IMR-90 (cell line): ENCODE measurements around the gene APOBEC3H. TPM values are rescaled to one million over a fixed set of nuclear protein-coding genes. Genes with fewer than 3 reads are reported as not detected.
"Not testable (repeated sequence)": the region's sequence is repeated elsewhere in the genome, so short reads cannot be mapped to it uniquely, and the experiment has no call there.

Source experiments
- ATAC-seq: fragments of 200-7000 bp; cut with Tn5 transposase; 2 replicates; pipeline ENCODE4 v1.9.1; 2020; ENCODE audit warnings: low read depth, mild to moderate bottlenecking, moderate library complexity
- BruUV-seq: library from RNA; stranded (reverse); fragments of 400-500 nt; replicated peaks from 2 replicates; lab custom pipeline; 2021; lab: Mats Ljungman, UMichigan
- CTCF ChIA-PET: fragments of 300-600 bp; formaldehyde crosslinking; extraction: SDS; loops from one replicate; lab custom pipeline; 2021; ENCODE audit warnings: antibody characterized with exemption; lab: Yijun Ruan, JAX
- POLR2A ChIA-PET: fragments of 300-600 bp; sonication (Branson Sonifier 250); formaldehyde crosslinking; loops from one replicate; lab custom pipeline; 2022; ENCODE audit warnings: antibody characterized with exemption; ENCODE audit not compliant: unreplicated experiment; lab: Charles Lee
- DNase-seq: peaks from one replicate; pipeline ENCODE4 v3.0.0; 2013
- H2AFZ ChIP-seq: replicated peaks from 2 replicates; pipeline ENCODE3; 2013; ENCODE audit warnings: low read length, mild to moderate bottlenecking; ENCODE audit not compliant: poor library complexity
- H2AK5ac ChIP-seq: 2 replicates; pipeline ENCODE4 v1.6.1; 2013; ENCODE audit warnings: low read depth, low read length, inconsistent platforms
- H2AK9ac ChIP-seq: replicated peaks from 2 replicates; pipeline ENCODE3; 2013; ENCODE audit warnings: mild to moderate bottlenecking, low read depth, low read length, moderate library complexity; ENCODE audit not compliant: poor library complexity
- H2BK120ac ChIP-seq: 2 replicates; pipeline ENCODE4 v1.6.1; 2013; ENCODE audit warnings: low read depth, low read length, inconsistent platforms
- H2BK15ac ChIP-seq: 3 replicates; pipeline ENCODE4 v1.6.1; 2013; ENCODE audit warnings: low read depth, low read length, inconsistent platforms
- H2BK20ac ChIP-seq: 2 replicates; pipeline ENCODE4 v1.6.1; 2013; ENCODE audit warnings: low read depth, mild to moderate bottlenecking, inconsistent platforms, low read length, moderate library complexity
- H2BK5ac ChIP-seq: 2 replicates; pipeline ENCODE4 v1.6.1; 2013; ENCODE audit warnings: mild to moderate bottlenecking, low read depth, low read length, inconsistent platforms; ENCODE audit not compliant: poor library complexity, severe bottlenecking
- H3K14ac ChIP-seq: replicated peaks from 2 replicates; pipeline ENCODE4 v1.6.1; 2013; ENCODE audit warnings: low read depth, low read length, inconsistent platforms
- H3K18ac ChIP-seq: 2 replicates; pipeline ENCODE4 v1.6.1; 2013; ENCODE audit warnings: low read depth, low read length, control low read depth
- H3K23ac ChIP-seq: 2 replicates; pipeline ENCODE4 v1.6.1; 2013; ENCODE audit warnings: low read depth, low read length, inconsistent platforms
- H3K27ac ChIP-seq: 2 replicates; pipeline ENCODE4 v1.5.1; 2013; ENCODE audit warnings: mild to moderate bottlenecking, control low read depth, low read length; ENCODE audit not compliant: insufficient read depth
- H3K27me3 ChIP-seq: 2 replicates; pipeline ENCODE4 v1.6.1; 2013; ENCODE audit warnings: low read length; ENCODE audit not compliant: control insufficient read depth, insufficient read depth
- H3K36me3 ChIP-seq: 2 replicates; pipeline ENCODE4 v1.6.1; 2013; ENCODE audit warnings: low read length, mixed read lengths; ENCODE audit not compliant: control insufficient read depth, insufficient read depth
- H3K4ac ChIP-seq: 2 replicates; pipeline ENCODE4 v1.6.1; 2013; ENCODE audit warnings: low read depth, low read length, inconsistent platforms
- H3K4me1 ChIP-seq: 2 replicates; pipeline ENCODE4 v1.6.1; 2013; ENCODE audit warnings: low read length, mixed read lengths; ENCODE audit not compliant: control insufficient read depth, insufficient read depth
- H3K4me2 ChIP-seq: 2 replicates; pipeline ENCODE4 v1.6.1; 2013; ENCODE audit warnings: low read depth, mild to moderate bottlenecking, control low read depth, low read length, moderate library complexity
- H3K4me3 ChIP-seq: 2 replicates; pipeline ENCODE4 v1.5.1; 2013; ENCODE audit warnings: low read depth, mild to moderate bottlenecking, control low read depth, low read length, moderate library complexity; ENCODE audit not compliant: insufficient read depth
- H3K56ac ChIP-seq: 2 replicates; pipeline ENCODE4 v1.6.1; 2013; ENCODE audit warnings: low read length, inconsistent platforms; ENCODE audit not compliant: insufficient read depth; ENCODE audit errors: extremely low read depth
- H3K79me1 ChIP-seq, 2 experiments: 2 replicates each; pipeline ENCODE4 v1.6.1; 2013; ENCODE audit warnings: low read length in 2 of 2, inconsistent platforms in 1 of 2, low read depth in 1 of 2
- H3K9ac ChIP-seq: 2 replicates; pipeline ENCODE4 v1.6.1; 2013; ENCODE audit warnings: low read depth, low read length, control low read depth
- H3K9me1 ChIP-seq: 2 replicates; pipeline ENCODE4 v1.6.1; 2013; ENCODE audit warnings: low read length, inconsistent platforms; ENCODE audit not compliant: insufficient read depth
- H3K9me3 ChIP-seq: 2 replicates; pipeline ENCODE4 v1.6.1; 2013; ENCODE audit warnings: low read length; ENCODE audit not compliant: control insufficient read depth, insufficient read depth
- H4K20me1 ChIP-seq: 2 replicates; pipeline ENCODE4 v1.6.1; 2013; ENCODE audit warnings: low read length, inconsistent platforms; ENCODE audit not compliant: insufficient read depth
- H4K5ac ChIP-seq: 2 replicates; pipeline ENCODE4 v1.6.1; 2013; ENCODE audit warnings: mild to moderate bottlenecking, low read depth, low read length, control low read depth
- H4K8ac ChIP-seq, 2 experiments: 2 replicates each; pipeline ENCODE4 v1.6.1; 2013; ENCODE audit warnings: low read depth in 2 of 2, low read length in 2 of 2, control low read depth in 1 of 2, inconsistent platforms in 1 of 2
- H4K91ac ChIP-seq: 2 replicates; pipeline ENCODE4 v1.6.1; 2013; ENCODE audit warnings: low read depth, low read length, inconsistent platforms; ENCODE audit not compliant: insufficient read depth
- BHLHE40 ChIP-seq: fragments of 150-350 bp; IDR thresholded peaks from 2 replicates; pipeline ENCODE4 v1.6.1; 2016; ENCODE audit warnings: mild to moderate bottlenecking, low read depth, low read length
- USF2 ChIP-seq: fragments of 150-350 bp; IDR thresholded peaks from 2 replicates; pipeline ENCODE4 v1.6.1; 2017; ENCODE audit warnings: mild to moderate bottlenecking, antibody characterized with exemption, low read length, low read depth
- WGBS, 2 experiments: methylation state at CpG; one replicate each; pipeline versions ENCODE4 v1.1.5 to v1.1.7; 2013; ENCODE audit warnings: missing lambda C conversion rate in 2 of 2; ENCODE audit not compliant: insufficient read length in 1 of 2; ENCODE audit errors: extremely low coverage in 2 of 2; 5-methylcytosine and 5-hydroxymethylcytosine counted together
- dilution Hi-C: fragments of 300-500 bp; cut with HindIII; formaldehyde crosslinking; loops from one replicate; pipeline ENCODE4 v1.14.3; 2018; ENCODE audit warnings: low sequenced_read_pairs; ENCODE audit not compliant: unreplicated experiment
- in situ Hi-C: fragments of 300-500 bp; cut with MboI; formaldehyde crosslinking; loops from 3 replicates; pipeline ENCODE4 v1.14.3; 2019; ENCODE audit warnings: low sequenced_read_pairs, inconsistent platforms, mixed read lengths
- intact Hi-C: fragments of 100-400 bp; cut with micrococcal nuclease; formaldehyde crosslinking; loops from 2 replicates; pipeline ENCODE4 v1.10.0; 2022
- polyA plus RNA-seq, 3 experiments: library from polyadenylated mRNA; depleted of rRNA; stranded (reverse); fragments of >200 nt; gene quantifications; 2 replicates each; pipeline ENCODE4 v1.2.3, GENCODE V29; 2012; ENCODE audit warnings: low replicate concordance in 1 of 3
- total RNA-seq: library from RNA; depleted of rRNA; stranded (reverse); fragments of >200 nt; gene quantifications from 2 replicates; pipeline ENCODE4 v1.2.3, GENCODE V29; 2012

The APOBEC3H gene
- total and polyA plus RNA-seq, 2 of the 4 experiments (the other 2 are of a cell fraction): 0.18 TPM; not detected in 1

GRCh38 chr22:39097098-39098020 is at the start of gene APOBEC3H (continued):
- no peak for TF ChIP-seq BHLHE40
- TF ChIP-seq USF2: no peak

GRCh38 chr22:39049486-39049885 is 47.6 kb upstream of the APOBEC3H start:
- intact Hi-C loops, in situ Hi-C loops, CTCF ChIA-PET: not testable (repeated sequence)

GRCh38 chr22:39051844-39052495 is 45.1 kb upstream of the APOBEC3H start:
- H3K56ac ChIP-seq, H3K36me3 ChIP-seq, H3K79me1 ChIP-seq, H2BK5ac ChIP-seq, CTCF ChIA-PET, H2AK5ac ChIP-seq, H3K27ac ChIP-seq, H4K5ac ChIP-seq, H4K91ac ChIP-seq, H2BK120ac ChIP-seq, in situ Hi-C loops, POLR2A ChIA-PET, H3K4ac ChIP-seq, H3K9me1 ChIP-seq, H3K14ac ChIP-seq, H2AFZ ChIP-seq, H3K23ac ChIP-seq, BruUV-seq, H2BK20ac ChIP-seq, H2AK9ac ChIP-seq, DNase-seq, intact Hi-C loops, H3K18ac ChIP-seq, H4K20me1 ChIP-seq, H3K4me3 ChIP-seq, H3K9me3 ChIP-seq, H4K8ac ChIP-seq, H2BK15ac ChIP-seq, dilution Hi-C loops, H3K4me1 ChIP-seq, H3K9ac ChIP-seq, H3K27me3 ChIP-seq, H3K4me2 ChIP-seq, ATAC-seq: not testable (repeated sequence)
- WGBS, 2 experiments: no CpG with 5 or more reads among the region's 18 CpGs

More at GRCh38 chr22:39049486-39049885, 47.6 kb upstream of the APOBEC3H start:
- H3K9me1 ChIP-seq, H4K5ac ChIP-seq, H2BK20ac ChIP-seq, H2BK15ac ChIP-seq, H3K56ac ChIP-seq, H3K4me1 ChIP-seq, H2BK120ac ChIP-seq, H3K9me3 ChIP-seq, H3K36me3 ChIP-seq, H2BK5ac ChIP-seq, H4K8ac ChIP-seq, POLR2A ChIA-PET, DNase-seq, H3K9ac ChIP-seq, dilution Hi-C loops, H2AK9ac ChIP-seq, H3K14ac ChIP-seq, H3K18ac ChIP-seq, H2AK5ac ChIP-seq, H4K91ac ChIP-seq, H4K20me1 ChIP-seq, H3K4ac ChIP-seq, H3K23ac ChIP-seq, H3K27ac ChIP-seq, BruUV-seq, H3K79me1 ChIP-seq, H3K27me3 ChIP-seq, ATAC-seq, H3K4me3 ChIP-seq, H2AFZ ChIP-seq, H3K4me2 ChIP-seq: not testable (repeated sequence)
- 96% methylated on average over 5 of the region's 7 CpGs; no CpG with 5 or more reads in 1 of the 2 experiments for WGBS, 2 experiments
